Esophagus squamous epithelium (tissue), 5 donors: ENCODE measurements around the gene ALDOC. TPM values are rescaled to one million over a fixed set of nuclear protein-coding genes. Genes with fewer than 3 reads are reported as not detected.
A peak's percentile ranks its signal among the peaks of the same experiment; 100 is the strongest.

Source experiments
- DNase-seq: peaks from one replicate; lab custom pipeline; 2025; lab: John Stamatoyannopoulos, UW
- H3K27ac ChIP-seq, 4 donors: fragments of 200-600 bp; sonication (generic); one replicate each; pipeline ENCODE4 v1.5.1; 2016 to 2019; ENCODE audit warnings: mild to moderate bottlenecking in 1 of 4
- H3K27me3 ChIP-seq, 4 donors: fragments of 200-600 bp; sonication (generic); 1 replicate in 3 of 4; 2 replicates in 1 of 4; pipeline versions ENCODE4 v1.5.1 to v1.6.0; 2017 to 2021; ENCODE audit warnings: antibody characterized with exemption in 1 of 4
- H3K36me3 ChIP-seq, 3 donors: fragments of 200-600 bp; sonication (generic); one replicate each; pipeline ENCODE4 v1.5.1; 2016 to 2019
- H3K4me1 ChIP-seq, 3 donors: fragments of 200-600 bp; sonication (generic); one replicate each; pipeline ENCODE4 v1.5.1; 2017 to 2019
- H3K4me3 ChIP-seq, 4 donors: fragments of 200-600 bp; sonication (generic); 1 replicate in 3 of 4; 2 replicates in 1 of 4; pipeline ENCODE4 v1.5.1; 2016 to 2019; ENCODE audit warnings: mild to moderate bottlenecking in 2 of 4, moderate library complexity in 1 of 4
- H3K9me3 ChIP-seq, 3 donors: fragments of 200-600 bp; sonication (generic); one replicate each; pipeline ENCODE4 v1.5.1; 2016 to 2019
- POLR2A ChIP-seq, 4 donors: fragments of 450-650 bp; IDR thresholded peaks; one replicate each; pipeline ENCODE4 v1.6.1; 2017; ENCODE audit warnings: antibody characterized with exemption in 4 of 4, mild to moderate bottlenecking in 4 of 4, moderate library complexity in 3 of 4
- WGBS, 2 donors: methylation state at CpG; one replicate each; pipeline ENCODE4 v1.1.5; 2018; 5-methylcytosine and 5-hydroxymethylcytosine counted together
- intact Hi-C: fragments of 100-400 bp; cut with DNase I; formaldehyde crosslinking; loops from one replicate; pipeline ENCODE4 v1.15.0; 2022
- total RNA-seq, 4 donors: library from RNA; depleted of rRNA; stranded (reverse); fragments of >200 nt; gene quantifications; one replicate each; pipeline ENCODE4 v1.1.0, GENCODE V29; 2016
- TF ChIP-seq, protein P1 (sequence below), 6 experiments: fragments of 450-650 bp in 4 of 6; fragments of 200-600 bp in 2 of 6; sonication (generic) in 2 of 6; IDR thresholded peaks; one replicate each; pipeline ENCODE4 v1.5.1; 2016 to 2019; ENCODE audit warnings: antibody characterized with exemption in 6 of 6, mild to moderate bottlenecking in 4 of 6, moderate library complexity in 4 of 6
- donor health status: DM: yes; HTN: yes; CAD: no.

The ALDOC gene
- total RNA-seq, 4 donors from 2014 or later: 27.0 to 57.0 (median 44.3) TPM

- peaks cover 0 to 6% (median 0%) of the 10 kb centered on the region in 4 donors for H3K27me3 ChIP-seq
- no peak overlapping the region for H3K4me3 ChIP-seq
- peaks cover 41 to 92% (median 48%) of the 10 kb centered on the region in 3 donors for H3K4me1 ChIP-seq
- no peak for TF ChIP-seq POLR2A (IDR thresholded peaks at IDR 0.05)
- TF ChIP-seq, protein P1, sequence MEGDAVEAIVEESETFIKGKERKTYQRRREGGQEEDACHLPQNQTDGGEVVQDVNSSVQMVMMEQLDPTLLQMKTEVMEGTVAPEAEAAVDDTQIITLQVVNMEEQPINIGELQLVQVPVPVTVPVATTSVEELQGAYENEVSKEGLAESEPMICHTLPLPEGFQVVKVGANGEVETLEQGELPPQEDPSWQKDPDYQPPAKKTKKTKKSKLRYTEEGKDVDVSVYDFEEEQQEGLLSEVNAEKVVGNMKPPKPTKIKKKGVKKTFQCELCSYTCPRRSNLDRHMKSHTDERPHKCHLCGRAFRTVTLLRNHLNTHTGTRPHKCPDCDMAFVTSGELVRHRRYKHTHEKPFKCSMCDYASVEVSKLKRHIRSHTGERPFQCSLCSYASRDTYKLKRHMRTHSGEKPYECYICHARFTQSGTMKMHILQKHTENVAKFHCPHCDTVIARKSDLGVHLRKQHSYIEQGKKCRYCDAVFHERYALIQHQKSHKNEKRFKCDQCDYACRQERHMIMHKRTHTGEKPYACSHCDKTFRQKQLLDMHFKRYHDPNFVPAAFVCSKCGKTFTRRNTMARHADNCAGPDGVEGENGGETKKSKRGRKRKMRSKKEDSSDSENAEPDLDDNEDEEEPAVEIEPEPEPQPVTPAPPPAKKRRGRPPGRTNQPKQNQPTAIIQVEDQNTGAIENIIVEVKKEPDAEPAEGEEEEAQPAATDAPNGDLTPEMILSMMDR (IDR thresholded peaks at IDR 0.05): no peak
- H3K36me3 ChIP-seq: peaks cover 0 to 24% (median 0%) of the 10 kb centered on the region in 3 donors
- WGBS, 2 donors: 77 to 91% methylated on average over 4 of the region's 4 CpGs
- H3K27ac ChIP-seq: no peak overlapping the region
- no peak for DNase-seq
- H3K9me3 ChIP-seq: no peaks in the 10 kb centered on the region
- intact Hi-C loops: no loop called here
Measured at GRCh38 chr17:28530250-28530649, 46.4 kb downstream of the ALDOC start.

DNA sequence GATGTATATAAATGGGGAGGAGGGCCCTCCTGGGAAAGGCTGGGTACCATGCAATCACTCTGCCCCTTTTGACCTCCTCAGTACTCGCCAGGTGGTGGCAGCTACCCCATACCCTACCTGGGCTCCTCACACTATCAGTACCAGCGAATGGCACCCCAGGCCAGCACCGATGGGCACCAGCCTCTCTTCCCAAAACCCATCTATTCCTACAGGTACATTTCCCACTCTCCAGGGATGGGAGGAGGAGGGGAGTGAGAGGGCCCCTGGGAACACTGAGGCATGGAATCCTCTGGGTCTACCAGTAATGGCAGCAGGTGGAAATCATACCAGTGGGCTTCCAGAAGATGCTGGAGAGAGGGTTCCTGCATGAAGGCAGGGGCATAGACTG, 47.7 kb downstream of the ALDOC start:
- H3K4me1 ChIP-seq: peaks cover 50 to 92% (median 54%) of the 10 kb centered on the region in 3 donors
- H3K9me3 ChIP-seq: no peaks in the 10 kb centered on the region
- H3K27me3 ChIP-seq: peaks cover 0 to 6% (median 0%) of the 10 kb centered on the region in 4 donors
- no peak overlapping the region for H3K4me3 ChIP-seq
- H3K27ac ChIP-seq: peak overlapping the region in 3 of 4 donors; percentile 83 to 88 (median 88)
- H3K36me3 ChIP-seq: peaks cover 0 to 13% (median 0%) of the 10 kb centered on the region in 3 donors
- no peak for TF ChIP-seq POLR2A (IDR thresholded peaks at IDR 0.05)
- TF ChIP-seq, protein P1 (IDR thresholded peaks at IDR 0.05): no peak
- 72% methylated on average over 3 of the region's 3 CpGs; no CpG with 5 or more reads in 1 of the 2 donors for WGBS, 2 donors
- intact Hi-C loops: no loop called here
- DNase-seq: no peak

GRCh38 chr17:28528327-28529012, 48.2 kb downstream of the ALDOC start:
- DNase-seq: no peak
- Histone ChIP-seq H3K4me3 (no peak overlapping the region), H3K36me3 (peaks cover 0 to 13% (median 0%) of the 10 kb centered on the region in 3 donors), H3K4me1 (peaks cover 50 to 91% (median 50%) of the 10 kb centered on the region in 3 donors), H3K27ac (peak overlapping the region; percentile 68 to 88 (median 86)), H3K27me3 (peaks cover 0 to 6% (median 0%) of the 10 kb centered on the region in 4 donors), H3K9me3 (no peaks in the 10 kb centered on the region)
- TF ChIP-seq POLR2A (IDR thresholded peaks at IDR 0.05): no peak
- TF ChIP-seq, protein P1 (IDR thresholded peaks at IDR 0.05): no peak
- intact Hi-C loops: no loop called here
- WGBS, 2 donors: 46 to 67% methylated on average over 4 to 9 of the region's 9 CpGs

DNA sequence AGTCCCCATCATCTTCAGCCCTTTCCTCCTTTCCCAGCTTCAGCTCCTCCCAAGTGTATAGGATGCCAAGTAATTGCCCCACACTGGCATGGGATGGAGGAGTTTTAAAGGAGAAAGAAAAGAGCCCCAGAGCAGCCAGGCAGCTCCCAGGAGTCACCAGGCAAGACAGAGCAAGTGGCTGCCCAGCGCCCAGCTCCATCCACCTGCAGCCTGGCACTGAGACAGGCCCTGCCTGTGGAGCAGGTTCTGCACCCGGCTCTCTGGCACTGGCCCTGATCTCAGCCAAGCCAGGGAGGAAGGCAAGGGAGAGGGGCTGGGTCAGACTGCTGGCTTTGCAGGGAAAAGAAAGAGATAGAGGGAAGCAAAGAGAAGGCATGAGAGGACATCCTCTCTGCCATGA, 48.8 kb downstream of the ALDOC start:
- Histone ChIP-seq H3K27ac (peak overlapping the region; percentile 68 to 88 (median 86)), H3K36me3 (peaks cover 0 to 13% (median 0%) of the 10 kb centered on the region in 3 donors), H3K27me3 (peaks cover 0 to 6% (median 0%) of the 10 kb centered on the region in 4 donors), H3K4me1 (peaks cover 45 to 84% (median 47%) of the 10 kb centered on the region in 3 donors), H3K4me3 (no peak overlapping the region), H3K9me3 (no peaks in the 10 kb centered on the region)
- intact Hi-C loops: no loop called here
- 50 to 60% methylated on average over 2 of the region's 2 CpGs for WGBS, 2 donors
- TF ChIP-seq, protein P1 (IDR thresholded peaks at IDR 0.05): no peak
- TF ChIP-seq POLR2A (IDR thresholded peaks at IDR 0.05): no peak
- DNase-seq: no peak

- Histone ChIP-seq H3K36me3 (peaks cover 0 to 13% (median 0%) of the 10 kb centered on the region in 3 donors), H3K9me3 (no peaks in the 10 kb centered on the region), H3K27ac (peak overlapping the region; percentile 63 to 88 (median 86)), H3K27me3 (peaks cover 0 to 6% (median 0%) of the 10 kb centered on the region in 4 donors), H3K4me1 (peaks cover 38 to 78% (median 41%) of the 10 kb centered on the region in 3 donors), H3K4me3 (no peak overlapping the region)
- TF ChIP-seq, protein P1 (IDR thresholded peaks at IDR 0.05): no peak
- TF ChIP-seq POLR2A (IDR thresholded peaks at IDR 0.05): no peak
- intact Hi-C loops: no loop called here
- 80% methylated on average over 2 of the region's 2 CpGs; no CpG with 5 or more reads in 1 of the 2 donors for WGBS, 2 donors
- no peak for DNase-seq
Measured at GRCh38 chr17:28527181-28527681, 49.5 kb downstream of the ALDOC start.
